Erythroblast (primary cell): Measurements from ENCODE around the gene PDCD4.

Source experiments
- GATA1 ChIP-seq: IDR thresholded peaks from 2 replicates; pipeline ENCODE4 v1.6.1; 2011; ENCODE audit warnings: low read depth, mild to moderate bottlenecking, control low read depth, low read length, moderate library complexity
- POLR2A ChIP-seq: IDR thresholded peaks from 2 replicates; pipeline ENCODE4 v1.6.1; 2011; ENCODE audit warnings: mild to moderate bottlenecking, low read length

- TF ChIP-seq POLR2A: no peak
- TF ChIP-seq GATA1: no peak
These were observed 29.9 kb upstream of the PDCD4 start for GRCh38 chr10:110841767-110842267.
